G401.6 (cell line): ENCODE measurements around the gene MAGOHB.
"Not testable (repeated sequence)": the region's sequence is repeated elsewhere in the genome, so short reads cannot be mapped to it uniquely, and the experiment has no call there.

Experiments
- FAIRE-seq: peaks from 2 replicates; lab custom pipeline; 2012; peaks lifted over from hg19 to GRCh38; lab: Jason Lieb, UNC

The MAGOHB gene

GRCh38 chr12:10613349-10614055, at the start of gene MAGOHB:
Gene MAGOHB, minus strand, starts transcription at chr12:10613609. Its CDS starts 77 bp downstream, at chr12:10613532.
- peak; percentile 96 for FAIRE-seq

DNA sequence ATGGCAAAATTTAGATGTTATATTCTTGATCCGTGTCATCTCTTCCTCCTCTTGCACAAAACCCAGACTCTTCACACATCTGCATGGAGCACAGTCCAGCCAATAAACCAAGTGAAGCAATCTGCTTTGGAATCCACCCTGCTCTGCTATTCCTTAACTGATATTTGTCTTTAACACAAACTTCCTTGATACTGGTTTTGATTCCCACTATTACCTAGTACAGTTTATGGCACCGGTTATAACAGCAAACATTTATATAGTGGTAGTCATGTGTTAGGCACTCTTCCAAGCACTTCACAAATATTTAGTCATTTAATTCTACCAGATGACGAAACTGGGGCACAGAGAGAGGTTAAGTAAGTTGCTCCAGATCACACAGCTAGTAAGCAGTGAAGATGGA, 47.9 kb upstream of the MAGOHB start:
- FAIRE-seq: no peak

GRCh38 chr12:10654003-10654402, 40.6 kb upstream of the MAGOHB start:
- FAIRE-seq: no peak

DNA sequence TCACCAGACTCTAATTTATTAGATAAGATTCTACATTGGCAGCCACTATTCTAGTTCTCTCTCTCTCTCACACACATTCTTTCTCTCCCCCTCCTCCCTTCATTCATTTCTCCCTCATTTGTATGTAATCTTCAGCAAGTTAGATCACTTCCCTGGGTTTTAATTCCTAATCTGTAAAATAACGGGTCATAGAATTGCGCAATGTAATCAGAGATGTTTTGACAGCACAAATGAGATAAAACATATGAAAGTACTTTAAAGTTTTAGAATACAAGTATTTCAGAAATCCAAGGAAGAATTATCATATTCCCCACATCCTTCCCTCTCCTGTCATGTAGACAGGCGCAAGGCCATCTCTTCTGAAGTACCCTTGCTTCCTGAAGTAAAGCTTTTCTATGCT, 38.8 kb upstream of the MAGOHB start:
- no peak for FAIRE-seq

DNA sequence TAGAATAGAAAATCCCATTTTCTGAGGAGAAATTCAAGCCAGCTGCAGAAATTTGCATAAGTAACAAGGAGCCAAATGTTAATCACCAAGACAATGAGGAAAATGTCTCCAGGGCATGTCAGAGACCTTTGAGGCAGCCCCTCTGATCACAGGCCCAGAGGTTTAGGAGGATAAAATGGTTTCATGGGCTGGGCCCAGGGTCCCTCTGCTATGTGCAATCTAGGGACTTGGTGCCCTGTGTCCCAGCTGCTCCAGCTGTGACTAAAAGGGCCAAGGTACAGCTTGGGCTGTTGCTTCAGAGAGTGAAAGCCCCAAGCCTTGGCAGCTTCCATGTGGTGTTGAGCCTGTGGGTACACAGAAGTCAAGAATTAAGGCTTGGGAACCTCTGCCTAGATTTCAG, 33.2 kb upstream of the MAGOHB start:
- not testable (repeated sequence) for FAIRE-seq

GRCh38 chr12:10645910-10646309, 32.5 kb upstream of the MAGOHB start:
- FAIRE-seq: no peak

DNA sequence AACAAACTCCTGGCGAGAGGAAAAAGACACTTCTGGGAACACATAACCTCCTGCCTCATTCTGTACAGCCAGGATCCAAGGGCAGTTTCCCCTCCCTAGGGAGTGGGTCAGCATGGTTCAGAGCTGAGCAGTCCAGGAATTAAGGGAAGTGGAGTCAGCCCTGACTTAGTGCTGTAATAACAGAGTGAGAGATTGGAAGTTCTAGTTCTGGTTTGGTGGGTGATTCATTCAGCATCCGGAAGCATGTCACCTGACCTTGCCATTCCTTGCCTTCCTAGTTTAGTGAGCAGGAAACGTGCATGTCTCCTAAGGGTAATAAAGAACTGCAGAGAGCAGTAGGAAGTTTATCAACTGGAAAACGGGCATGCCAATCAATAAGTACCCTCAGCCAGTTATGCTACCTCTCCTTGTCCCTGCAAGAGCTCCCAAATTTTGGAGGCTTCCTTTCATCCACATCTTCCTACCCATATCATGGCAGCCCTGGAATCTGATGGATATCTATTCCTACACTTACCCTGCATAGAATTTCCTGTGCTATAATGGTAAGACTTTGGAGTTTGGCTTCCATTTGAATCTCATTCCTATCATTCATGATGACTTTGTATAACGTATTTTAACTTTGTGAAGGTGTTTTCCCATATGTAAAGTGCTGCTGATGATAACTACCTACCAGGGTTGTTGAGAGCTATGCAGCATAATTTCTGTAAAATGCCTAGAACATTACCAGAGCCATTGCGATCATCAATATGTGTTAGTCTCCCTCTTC, 28.5 kb upstream of the MAGOHB start:
- FAIRE-seq: no peak

DNA sequence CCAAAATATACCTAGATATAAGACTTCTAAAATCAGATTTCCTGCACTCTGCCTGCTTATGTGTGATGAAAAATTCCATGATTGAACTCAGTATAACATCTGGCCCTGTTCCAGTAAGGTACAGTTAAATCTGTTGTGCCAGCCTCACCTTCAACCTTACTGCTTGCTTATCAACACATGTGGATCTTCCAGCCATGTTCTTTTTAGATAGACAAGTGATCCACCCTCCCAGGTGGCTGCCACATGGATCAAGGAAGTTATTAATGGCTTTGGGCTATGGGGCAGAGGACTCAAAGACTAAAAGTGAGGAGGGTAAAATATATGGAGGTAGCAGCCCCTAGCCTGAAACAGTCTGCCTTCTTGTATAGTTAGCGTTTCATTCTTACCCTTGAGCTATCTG, 25.3 kb upstream of the MAGOHB start:
- FAIRE-seq: no peak

DNA sequence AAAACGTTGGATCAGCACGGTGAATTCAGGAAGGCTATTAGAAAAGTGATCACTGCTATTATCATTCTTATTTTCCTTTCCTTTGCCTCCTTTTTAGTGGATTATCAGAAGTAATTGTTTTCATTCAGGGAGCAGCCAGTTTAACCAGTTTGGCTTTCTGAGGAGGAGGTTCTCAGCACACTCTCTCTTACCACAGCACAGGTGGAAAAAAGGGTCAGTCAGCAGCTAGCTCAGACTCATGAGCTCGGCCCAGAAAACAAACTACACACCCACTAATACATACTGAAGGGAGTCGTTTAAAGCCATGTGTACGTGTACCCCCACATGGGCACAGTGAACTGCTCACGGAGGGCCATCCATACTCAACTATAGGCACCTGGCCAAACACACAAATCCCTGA, 23.2 kb upstream of the MAGOHB start:
- no peak for FAIRE-seq

DNA sequence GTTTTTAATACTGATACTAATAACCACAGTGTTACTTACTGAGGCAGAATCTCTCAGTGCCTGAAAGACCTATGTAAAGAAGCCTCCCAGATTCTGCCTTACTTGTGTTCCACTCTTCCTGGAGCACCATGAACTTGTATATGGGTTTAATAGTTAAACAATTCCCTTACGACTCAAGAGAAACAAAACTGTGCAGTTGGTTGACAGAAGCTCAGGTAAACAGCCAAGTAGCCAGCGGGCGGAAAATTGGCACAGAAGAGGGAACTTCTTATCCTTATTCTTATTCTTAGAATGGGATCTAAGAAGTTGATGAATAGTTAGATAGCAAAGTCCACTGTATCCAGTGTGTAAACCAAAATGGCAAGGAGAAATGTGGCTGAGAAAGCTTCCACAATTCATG, 22.7 kb upstream of the MAGOHB start:
- no peak for FAIRE-seq

DNA sequence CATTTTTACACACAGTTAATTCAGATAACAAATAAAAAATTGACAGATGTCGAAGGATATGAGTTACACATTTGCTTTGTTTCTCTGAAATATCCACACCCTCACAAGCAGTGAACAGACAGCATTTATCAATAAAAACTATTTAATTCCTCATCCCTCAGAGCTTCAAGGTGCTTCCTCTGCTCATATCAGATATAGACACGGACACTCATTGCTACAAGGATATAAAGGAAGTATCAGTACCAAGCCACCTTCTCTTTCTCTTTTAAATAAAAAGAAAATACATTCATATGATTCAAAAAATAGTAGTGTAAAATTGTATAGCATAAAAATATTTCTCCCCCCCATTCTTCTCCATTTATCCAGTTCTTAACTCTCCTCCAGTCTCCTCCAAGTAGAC, 21.9 kb upstream of the MAGOHB start:
- no peak for FAIRE-seq

DNA sequence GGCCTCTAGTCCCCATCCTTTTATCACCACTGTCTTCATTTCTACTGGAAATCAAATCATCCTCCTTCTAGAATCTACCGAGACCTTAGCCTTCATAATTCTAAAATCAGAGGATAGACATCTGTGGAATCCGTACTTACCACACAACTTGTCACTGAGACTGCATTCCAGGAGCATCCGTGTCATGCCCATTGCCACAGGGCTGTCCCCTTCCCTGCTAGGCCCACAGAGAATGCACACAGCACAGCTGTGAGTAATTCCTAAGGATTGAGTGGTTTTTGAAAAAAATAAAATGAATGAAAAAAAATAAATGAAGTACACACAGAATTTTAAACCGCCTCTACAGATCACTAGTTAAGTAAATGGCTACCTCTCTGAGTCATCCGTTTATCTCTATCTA, 21.0 kb upstream of the MAGOHB start:
- FAIRE-seq: no peak

- no peak for FAIRE-seq
These were observed 20.1 kb upstream of the MAGOHB start for GRCh38 chr12:10633541-10633940.

DNA sequence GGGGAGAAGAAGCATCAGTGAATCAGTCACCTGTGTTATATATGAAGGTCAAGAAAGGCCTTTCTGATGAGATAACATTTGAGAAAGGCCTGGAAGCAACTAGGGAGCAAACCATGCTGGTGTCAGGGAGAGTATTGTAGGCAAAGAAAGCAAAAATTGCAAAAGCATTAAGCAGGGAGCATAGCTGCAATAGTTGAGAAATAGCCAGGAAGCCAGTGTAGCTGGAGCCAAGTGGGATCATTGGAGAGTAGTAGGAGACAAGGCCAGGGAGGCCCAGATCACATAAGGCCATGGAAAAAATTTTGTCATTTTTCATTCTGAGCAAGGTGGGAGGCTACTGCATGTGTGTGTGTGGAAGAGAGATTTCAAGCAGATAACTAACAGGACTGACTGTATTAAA, 18.8 kb upstream of the MAGOHB start:
- no peak for FAIRE-seq

GRCh38 chr12:10624605-10625004, 11.2 kb upstream of the MAGOHB start:
- no peak for FAIRE-seq

GRCh38 chr12:10623131-10623530, 9.7 kb upstream of the MAGOHB start:
- no peak for FAIRE-seq

DNA sequence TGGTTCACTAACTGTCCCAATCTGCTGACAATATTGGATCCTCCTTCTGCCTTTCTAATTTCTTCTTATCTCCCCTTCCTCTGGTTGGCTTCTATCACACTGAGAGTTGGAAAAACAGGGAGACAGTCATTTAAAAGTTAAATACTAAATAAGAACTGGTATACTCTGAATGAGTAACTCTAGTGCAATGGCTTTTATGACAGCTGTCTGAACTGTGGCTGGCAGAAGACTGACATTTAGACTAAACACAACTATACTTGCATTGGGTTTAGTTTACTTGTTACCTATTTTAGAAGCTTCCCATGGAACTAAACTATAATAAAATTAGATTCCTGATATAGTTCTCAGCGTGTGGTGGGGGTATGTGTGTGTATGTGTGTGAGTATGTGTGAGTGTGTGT, 7.9 kb upstream of the MAGOHB start:
- FAIRE-seq: no peak

DNA sequence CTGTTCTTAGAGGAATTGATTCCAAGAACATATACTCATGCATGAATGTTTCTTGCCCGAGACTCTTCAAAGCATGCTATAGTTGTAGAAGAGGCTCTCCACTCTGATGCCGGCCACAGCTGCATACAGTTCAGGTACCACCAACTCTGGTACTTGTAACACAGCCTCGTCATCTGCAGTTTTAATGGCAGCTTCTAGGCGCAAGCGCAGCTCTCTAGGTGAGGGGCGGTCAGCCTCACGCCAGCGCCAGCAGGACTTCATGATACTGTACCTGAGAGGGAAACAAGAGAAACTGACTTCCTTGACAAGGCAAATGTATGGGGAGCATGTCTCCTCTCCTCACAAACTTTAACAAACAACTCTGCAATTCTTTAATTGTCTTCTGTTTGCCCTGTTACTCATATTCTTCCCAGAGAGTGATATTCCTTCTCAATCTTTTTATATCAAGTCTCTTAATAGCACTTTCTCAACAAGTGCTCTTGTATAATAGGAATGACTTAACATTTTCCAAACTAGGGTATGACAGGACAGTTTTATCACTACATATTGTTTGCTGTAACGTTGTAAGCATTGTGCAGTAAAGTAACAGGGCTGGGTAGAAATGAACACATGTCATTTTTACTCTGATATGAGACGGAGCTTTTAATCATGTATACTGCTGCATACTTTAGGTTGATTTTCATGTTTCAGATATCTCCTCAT, 6.8 kb upstream of the MAGOHB start:
- FAIRE-seq: no peak

- FAIRE-seq: no peak
These were observed 5.1 kb upstream of the MAGOHB start for GRCh38 chr12:10618338-10618987.

- FAIRE-seq: no peak
These were observed 4.5 kb upstream of the MAGOHB start for GRCh38 chr12:10617863-10618262.

GRCh38 chr12:10615532-10615931, 2.1 kb upstream of the MAGOHB start:
- no peak for FAIRE-seq

DNA sequence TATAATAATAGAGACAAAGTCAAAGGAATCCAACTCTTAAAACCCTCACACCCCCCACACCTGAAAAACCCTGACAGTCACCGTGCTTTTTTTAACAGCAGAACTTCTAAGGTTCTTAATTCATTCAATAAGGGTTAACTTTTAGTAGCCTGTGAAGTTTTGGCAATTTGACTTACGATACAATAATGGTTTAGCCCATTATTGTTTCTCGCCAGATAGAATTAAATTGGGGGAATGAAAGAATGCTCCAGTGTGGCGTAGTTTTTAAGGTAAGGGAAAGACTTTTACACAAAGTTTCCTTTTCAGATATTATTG, 604 bp upstream of the MAGOHB start:
- no peak for FAIRE-seq

GRCh38 chr12:10612984-10613348, 443 bp downstream of the MAGOHB start:
- FAIRE-seq: no peak
